ENCODE results near the gene KIF5B.

KIF5B gene

GRCh38 chr10:32035038-32035437 is 21.2 kb downstream of the KIF5B start:
- H3K4me3 ChIP-seq (IDR thresholded peaks at IDR 0.05; ENCODE audit: insufficient read depth, low read depth, low read length) = no peak overlapping the region
- no peak overlapping the region for H3K9ac ChIP-seq
- no peak overlapping the region for H3K27ac ChIP-seq
- no peaks in the 10 kb centered on the region for H3K27me3 ChIP-seq (ENCODE audit: insufficient read depth, low read depth)
- peaks cover 15% of the 10 kb centered on the region for H3K4me1 ChIP-seq (ENCODE audit: low read depth, poor library complexity, severe bottlenecking)
- H3K36me3 ChIP-seq (ENCODE audit: insufficient read depth) = peaks cover 47% of the 10 kb centered on the region
- TF ChIP-seq, protein P1, sequence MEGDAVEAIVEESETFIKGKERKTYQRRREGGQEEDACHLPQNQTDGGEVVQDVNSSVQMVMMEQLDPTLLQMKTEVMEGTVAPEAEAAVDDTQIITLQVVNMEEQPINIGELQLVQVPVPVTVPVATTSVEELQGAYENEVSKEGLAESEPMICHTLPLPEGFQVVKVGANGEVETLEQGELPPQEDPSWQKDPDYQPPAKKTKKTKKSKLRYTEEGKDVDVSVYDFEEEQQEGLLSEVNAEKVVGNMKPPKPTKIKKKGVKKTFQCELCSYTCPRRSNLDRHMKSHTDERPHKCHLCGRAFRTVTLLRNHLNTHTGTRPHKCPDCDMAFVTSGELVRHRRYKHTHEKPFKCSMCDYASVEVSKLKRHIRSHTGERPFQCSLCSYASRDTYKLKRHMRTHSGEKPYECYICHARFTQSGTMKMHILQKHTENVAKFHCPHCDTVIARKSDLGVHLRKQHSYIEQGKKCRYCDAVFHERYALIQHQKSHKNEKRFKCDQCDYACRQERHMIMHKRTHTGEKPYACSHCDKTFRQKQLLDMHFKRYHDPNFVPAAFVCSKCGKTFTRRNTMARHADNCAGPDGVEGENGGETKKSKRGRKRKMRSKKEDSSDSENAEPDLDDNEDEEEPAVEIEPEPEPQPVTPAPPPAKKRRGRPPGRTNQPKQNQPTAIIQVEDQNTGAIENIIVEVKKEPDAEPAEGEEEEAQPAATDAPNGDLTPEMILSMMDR (conservative IDR thresholded peaks at IDR 0.05; ENCODE audit: low read depth, low read length) = no peak
- no peak overlapping the region for H2AFZ ChIP-seq (ENCODE audit: low read depth)
- H3K79me2 ChIP-seq (ENCODE audit: insufficient read depth, low read depth) = peaks cover 44% of the 10 kb centered on the region
- no peak overlapping the region for H3K4me2 ChIP-seq
- peaks cover 1% of the 10 kb centered on the region; the same call in 1 of the 2 replicates for H4K20me1 ChIP-seq (ENCODE audit: insufficient read depth)

GRCh38 chr10:32033171-32033570 is 23.1 kb downstream of the KIF5B start:
- peaks cover 47% of the 10 kb centered on the region for H3K36me3 ChIP-seq (ENCODE audit: insufficient read depth)

GRCh38 chr10:32031920-32032319 is 24.3 kb downstream of the KIF5B start:
- peaks cover 28% of the 10 kb centered on the region; the same call in 1 of the 2 replicates for H3K79me2 ChIP-seq (ENCODE audit: insufficient read depth, low read depth)
- H4K20me1 ChIP-seq (ENCODE audit: insufficient read depth) = no peaks in the 10 kb centered on the region; the same call in 1 of the 2 replicates
- H3K9ac ChIP-seq = no peak overlapping the region
- H3K4me1 ChIP-seq (ENCODE audit: low read depth, poor library complexity, severe bottlenecking) = peaks cover 18% of the 10 kb centered on the region
- no peak overlapping the region for H3K4me3 ChIP-seq (IDR thresholded peaks at IDR 0.05; ENCODE audit: insufficient read depth, low read depth, low read length)
- TF ChIP-seq, protein P1 (conservative IDR thresholded peaks at IDR 0.05; ENCODE audit: low read depth, low read length) = no peak
- H3K4me2 ChIP-seq = no peak overlapping the region
- no peak overlapping the region for H2AFZ ChIP-seq (ENCODE audit: low read depth)
- no peak overlapping the region for H3K27ac ChIP-seq
- no peaks in the 10 kb centered on the region for H3K27me3 ChIP-seq (ENCODE audit: insufficient read depth, low read depth)
- H3K36me3 ChIP-seq (ENCODE audit: insufficient read depth) = peaks cover 49% of the 10 kb centered on the region

More at GRCh38 chr10:32033171-32033570, 23.1 kb downstream of the KIF5B start:
- Histone ChIP-seq H2AFZ (ENCODE audit: low read depth) (no peak overlapping the region), H3K27ac (no peak overlapping the region), H3K4me2 (no peak overlapping the region), H3K27me3 (ENCODE audit: insufficient read depth, low read depth) (no peaks in the 10 kb centered on the region), H3K4me3 (IDR thresholded peaks at IDR 0.05; ENCODE audit: insufficient read depth, low read depth, low read length) (no peak overlapping the region), H4K20me1 (ENCODE audit: insufficient read depth) (no peaks in the 10 kb centered on the region; the same call in 1 of the 2 replicates), H3K4me1 (ENCODE audit: low read depth, poor library complexity, severe bottlenecking) (peaks cover 18% of the 10 kb centered on the region), H3K79me2 (ENCODE audit: insufficient read depth, low read depth) (peaks cover 29% of the 10 kb centered on the region; the same call in 1 of the 2 replicates), H3K9ac (no peak overlapping the region)
- TF ChIP-seq, protein P1 (conservative IDR thresholded peaks at IDR 0.05; ENCODE audit: low read depth, low read length) = no peak

GRCh38 chr10:32031424-32031823 is 24.8 kb downstream of the KIF5B start:
- H3K4me3 ChIP-seq (IDR thresholded peaks at IDR 0.05; ENCODE audit: insufficient read depth, low read depth, low read length) = no peak overlapping the region
- no peak overlapping the region for H3K4me2 ChIP-seq
- peaks cover 28% of the 10 kb centered on the region; the same call in 1 of the 2 replicates for H3K79me2 ChIP-seq (ENCODE audit: insufficient read depth, low read depth)
- no peaks in the 10 kb centered on the region for H3K27me3 ChIP-seq (ENCODE audit: insufficient read depth, low read depth)
- peaks cover 49% of the 10 kb centered on the region for H3K36me3 ChIP-seq (ENCODE audit: insufficient read depth)
- H3K9ac ChIP-seq = no peak overlapping the region
- no peaks in the 10 kb centered on the region; the same call in 1 of the 2 replicates for H4K20me1 ChIP-seq (ENCODE audit: insufficient read depth)
- TF ChIP-seq, protein P1 (conservative IDR thresholded peaks at IDR 0.05; ENCODE audit: low read depth, low read length) = no peak
- H3K4me1 ChIP-seq (ENCODE audit: low read depth, poor library complexity, severe bottlenecking) = peaks cover 18% of the 10 kb centered on the region
- H3K27ac ChIP-seq = no peak overlapping the region
- no peak overlapping the region for H2AFZ ChIP-seq (ENCODE audit: low read depth)

All from KMS-11 (cell line).